Thyroid gland (tissue), 4 donors: ENCODE measurements around the gene SLC2A13. TPM values are rescaled to one million over a fixed set of nuclear protein-coding genes. Genes with fewer than 3 reads are reported as not detected.

ENCODE experiments used
- DNase-seq, 2 donors: peaks; one replicate each; pipeline ENCODE4 v3.0.0-alpha.2; 2019
- H3K27ac ChIP-seq, 3 donors: fragments of 200-600 bp; sonication (generic); 1 replicate in 2 of 3; 2 replicates in 1 of 3; pipeline ENCODE4 v1.5.1; 2016 to 2019; ENCODE audit warnings: mild to moderate bottlenecking in 1 of 3, moderate library complexity in 1 of 3
- H3K27me3 ChIP-seq: fragments of 200-600 bp; sonication (generic); one replicate; pipeline ENCODE4 v1.5.1; 2019
- H3K36me3 ChIP-seq, 2 donors: fragments of 200-600 bp; sonication (generic); one replicate each; pipeline ENCODE4 v1.5.1; 2016 to 2019
- H3K4me1 ChIP-seq, 2 donors: fragments of 200-600 bp; sonication (generic); one replicate each; pipeline ENCODE4 v1.5.1; 2017 to 2019
- H3K4me3 ChIP-seq, 3 donors: fragments of 200-600 bp; sonication (generic); replicated peaks in 1 of 3; 1 replicate in 2 of 3; 2 replicates in 1 of 3; pipeline ENCODE4 v1.5.1; 2016; ENCODE audit warnings: mild to moderate bottlenecking in 1 of 3
- H3K9me3 ChIP-seq: fragments of 200-600 bp; sonication (generic); one replicate; pipeline ENCODE4 v1.5.1; 2017
- POLR2A ChIP-seq, 2 donors: fragments of 450-650 bp; IDR thresholded peaks; one replicate each; pipeline ENCODE4 v1.6.1; 2017; ENCODE audit warnings: antibody characterized with exemption in 2 of 2, mild to moderate bottlenecking in 2 of 2, moderate library complexity in 1 of 2
- WGBS, 2 donors: methylation state at CpG; one replicate each; pipeline ENCODE4 v1.1.5; 2017; 5-methylcytosine and 5-hydroxymethylcytosine counted together
- intact Hi-C: fragments of 100-400 bp; cut with DNase I; formaldehyde crosslinking; loops from one replicate; pipeline ENCODE4 v1.15.1; 2023
- total RNA-seq, 4 donors: library from RNA; depleted of rRNA; stranded (reverse); fragments of >200 nt; gene quantifications; one replicate each; pipeline ENCODE4 v1.2.3, GENCODE V29; 2016
- TF ChIP-seq, protein P1 (sequence below), 6 experiments: fragments of 200-600 bp in 3 of 6; fragments of 450-650 bp in 3 of 6; sonication (generic) in 3 of 6; IDR thresholded peaks; one replicate each; pipeline ENCODE4 v1.5.1; 2016 to 2019; ENCODE audit warnings: antibody characterized with exemption in 6 of 6, mild to moderate bottlenecking in 2 of 6, inconsistent platforms in 1 of 6, moderate library complexity in 1 of 6

SLC2A13 gene
- total RNA-seq, 4 donors from 2014 or later, result 9.8 to 21.3 (median 10.0) TPM

DNA sequence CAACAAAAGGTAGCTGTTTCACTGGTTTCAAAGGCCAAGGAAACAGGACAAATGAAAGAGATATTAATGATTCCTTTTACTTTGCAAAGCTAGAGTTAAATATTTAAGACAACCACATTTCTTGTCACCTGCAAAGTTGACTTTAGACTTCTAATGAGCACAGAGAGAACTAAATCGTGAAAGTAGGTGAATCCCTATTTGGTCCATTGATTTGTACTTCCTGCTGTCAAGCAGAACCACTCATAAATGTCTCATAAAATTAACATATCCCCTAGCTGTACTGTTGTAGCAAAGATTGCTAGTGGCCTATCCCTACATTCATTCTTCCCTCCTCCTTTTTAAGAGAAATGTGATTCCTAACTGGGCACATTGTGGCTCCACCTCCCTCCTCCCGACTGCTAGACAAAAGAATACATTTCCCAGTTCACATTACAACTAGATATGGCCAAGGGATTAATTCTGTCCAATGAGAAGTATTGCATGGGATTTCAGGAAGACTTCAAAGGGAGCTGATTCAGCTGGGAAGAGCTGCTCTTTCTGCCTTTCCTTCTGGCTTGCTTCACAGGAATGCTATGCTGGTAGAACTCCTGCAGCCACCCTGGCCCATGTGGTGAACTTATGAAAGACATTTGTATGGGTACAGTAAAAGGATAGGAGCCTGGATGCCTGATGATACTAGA lies 258.8 kb downstream of the SLC2A13 start:
- Histone ChIP-seq H3K9me3 (no peaks in the 10 kb centered on the region), H3K4me1 (no peaks in the 10 kb centered on the region), H3K4me3 (no peak overlapping the region), H3K27me3 (no peaks in the 10 kb centered on the region), H3K27ac (no peak overlapping the region), H3K36me3 (no peaks in the 10 kb centered on the region)
- no peak for TF ChIP-seq POLR2A (IDR thresholded peaks at IDR 0.05)
- TF ChIP-seq, protein P1, sequence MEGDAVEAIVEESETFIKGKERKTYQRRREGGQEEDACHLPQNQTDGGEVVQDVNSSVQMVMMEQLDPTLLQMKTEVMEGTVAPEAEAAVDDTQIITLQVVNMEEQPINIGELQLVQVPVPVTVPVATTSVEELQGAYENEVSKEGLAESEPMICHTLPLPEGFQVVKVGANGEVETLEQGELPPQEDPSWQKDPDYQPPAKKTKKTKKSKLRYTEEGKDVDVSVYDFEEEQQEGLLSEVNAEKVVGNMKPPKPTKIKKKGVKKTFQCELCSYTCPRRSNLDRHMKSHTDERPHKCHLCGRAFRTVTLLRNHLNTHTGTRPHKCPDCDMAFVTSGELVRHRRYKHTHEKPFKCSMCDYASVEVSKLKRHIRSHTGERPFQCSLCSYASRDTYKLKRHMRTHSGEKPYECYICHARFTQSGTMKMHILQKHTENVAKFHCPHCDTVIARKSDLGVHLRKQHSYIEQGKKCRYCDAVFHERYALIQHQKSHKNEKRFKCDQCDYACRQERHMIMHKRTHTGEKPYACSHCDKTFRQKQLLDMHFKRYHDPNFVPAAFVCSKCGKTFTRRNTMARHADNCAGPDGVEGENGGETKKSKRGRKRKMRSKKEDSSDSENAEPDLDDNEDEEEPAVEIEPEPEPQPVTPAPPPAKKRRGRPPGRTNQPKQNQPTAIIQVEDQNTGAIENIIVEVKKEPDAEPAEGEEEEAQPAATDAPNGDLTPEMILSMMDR (IDR thresholded peaks at IDR 0.05), result no peak
- intact Hi-C loops, result no loop called here
- DNase-seq, result no peak
- 64 to 77% methylated on average over 2 of the region's 2 CpGs for WGBS, 2 donors

GRCh38 chr12:39846304-39846703 lies 259.6 kb downstream of the SLC2A13 start:
- no peak for DNase-seq
- 79 to 89% methylated on average over 2 of the region's 2 CpGs for WGBS, 2 donors
- TF ChIP-seq POLR2A (IDR thresholded peaks at IDR 0.05), result no peak
- TF ChIP-seq, protein P1 (IDR thresholded peaks at IDR 0.05), result no peak
- no peaks in the 10 kb centered on the region for H3K27me3 ChIP-seq
- no peak overlapping the region for H3K27ac ChIP-seq
- H3K4me1 ChIP-seq, result no peaks in the 10 kb centered on the region
- H3K9me3 ChIP-seq, result no peaks in the 10 kb centered on the region
- no peaks in the 10 kb centered on the region for H3K36me3 ChIP-seq
- no peak overlapping the region for H3K4me3 ChIP-seq
- intact Hi-C loops, result no loop called here

GRCh38 chr12:39840422-39840821 lies 265.5 kb downstream of the SLC2A13 start:
- Histone ChIP-seq H3K4me3 (no peak overlapping the region), H3K27ac (no peak overlapping the region), H3K27me3 (no peaks in the 10 kb centered on the region), H3K4me1 (no peaks in the 10 kb centered on the region), H3K9me3 (no peaks in the 10 kb centered on the region), H3K36me3 (no peaks in the 10 kb centered on the region)
- no peak for DNase-seq
- intact Hi-C loops, result no loop called here
- no peak for TF ChIP-seq POLR2A (IDR thresholded peaks at IDR 0.05)
- TF ChIP-seq, protein P1 (IDR thresholded peaks at IDR 0.05), result no peak
- WGBS, 2 donors, result 95 to 96% methylated on average over 2 of the region's 2 CpGs

DNA sequence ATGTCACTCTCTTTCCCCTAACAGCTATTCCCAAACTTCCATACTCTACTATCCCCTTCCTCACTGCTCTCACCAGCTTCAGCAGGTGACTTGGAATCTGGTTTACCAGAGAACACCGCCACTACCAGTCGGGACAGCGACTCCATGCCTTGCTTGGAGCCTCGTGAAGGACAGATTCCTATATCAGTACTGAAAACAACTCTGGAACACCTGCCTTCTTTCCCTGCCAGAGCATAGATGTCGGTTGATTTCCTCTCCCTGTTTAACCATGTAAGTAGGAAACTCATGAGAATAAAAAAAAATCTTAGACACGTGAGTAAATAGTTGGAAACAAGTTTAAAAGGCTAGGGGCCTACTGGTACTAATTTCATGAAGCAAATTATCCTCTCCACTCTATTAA lies 266.8 kb downstream of the SLC2A13 start:
- Histone ChIP-seq H3K4me1 (no peaks in the 10 kb centered on the region), H3K9me3 (no peaks in the 10 kb centered on the region), H3K27me3 (no peaks in the 10 kb centered on the region), H3K36me3 (no peaks in the 10 kb centered on the region), H3K27ac (no peak overlapping the region), H3K4me3 (no peak overlapping the region)
- 91 to 92% methylated on average over 6 of the region's 6 CpGs for WGBS, 2 donors
- no peak for TF ChIP-seq POLR2A (IDR thresholded peaks at IDR 0.05)
- TF ChIP-seq, protein P1 (IDR thresholded peaks at IDR 0.05), result no peak
- intact Hi-C loops, result no loop called here
- no peak for DNase-seq

- no peak overlapping the region for H3K27ac ChIP-seq
- H3K4me3 ChIP-seq, result no peak overlapping the region
- no peaks in the 10 kb centered on the region for H3K9me3 ChIP-seq
- TF ChIP-seq POLR2A (IDR thresholded peaks at IDR 0.05), result no peak
- TF ChIP-seq, protein P1 (IDR thresholded peaks at IDR 0.05), result no peak
- DNase-seq, result no peak
- WGBS, 2 donors, result 78 to 88% methylated on average over 4 of the region's 4 CpGs
- no peaks in the 10 kb centered on the region for H3K4me1 ChIP-seq
- intact Hi-C loops, result no loop called here
- no peaks in the 10 kb centered on the region for H3K36me3 ChIP-seq
- H3K27me3 ChIP-seq, result no peaks in the 10 kb centered on the region
Measured at GRCh38 chr12:39835517-39836489, 270.1 kb downstream of the SLC2A13 start.
